ENCODE data around the gene ENGASE.

Gene ENGASE

DNA sequence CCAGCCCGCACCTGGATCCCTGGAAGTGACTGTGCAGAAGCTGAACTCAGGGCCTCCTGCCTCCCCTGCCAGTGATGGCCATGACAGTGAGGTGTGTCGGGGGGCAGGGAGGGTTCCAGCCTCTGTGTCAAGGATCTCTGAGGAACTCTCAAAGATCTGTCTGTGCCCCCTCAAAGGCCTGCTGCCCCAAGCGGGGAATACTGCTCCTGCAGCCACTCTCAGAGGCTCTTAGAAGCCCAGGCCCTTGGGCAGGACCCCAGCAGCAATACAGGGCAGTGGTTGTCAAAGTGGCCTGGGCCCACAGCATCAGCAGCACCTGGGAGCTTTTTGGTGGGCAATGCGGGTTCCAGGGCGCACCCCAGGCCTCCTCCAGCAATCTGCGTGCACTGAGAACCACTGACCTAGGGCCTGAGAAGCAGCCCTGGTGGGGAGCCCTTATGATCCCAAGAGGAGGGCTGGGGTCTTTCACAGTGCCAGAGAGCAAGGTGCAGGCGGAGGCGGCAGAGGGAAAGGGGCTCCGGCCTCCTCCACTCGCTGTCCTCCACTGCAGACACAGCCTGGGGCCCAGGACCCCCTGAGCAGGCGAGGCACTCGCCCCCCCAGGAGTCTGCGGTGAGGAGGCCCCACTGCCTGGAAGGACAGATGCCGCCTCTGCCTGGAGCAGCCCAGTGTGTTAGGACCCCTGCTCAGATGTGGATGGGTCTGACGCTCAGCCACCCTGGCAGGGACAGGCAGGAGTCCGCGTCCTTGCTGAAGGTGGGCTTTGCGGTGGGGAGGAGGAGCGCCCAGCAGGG, 42.1 kb downstream of the ENGASE start:
- no peak for DNase-seq

DNA sequence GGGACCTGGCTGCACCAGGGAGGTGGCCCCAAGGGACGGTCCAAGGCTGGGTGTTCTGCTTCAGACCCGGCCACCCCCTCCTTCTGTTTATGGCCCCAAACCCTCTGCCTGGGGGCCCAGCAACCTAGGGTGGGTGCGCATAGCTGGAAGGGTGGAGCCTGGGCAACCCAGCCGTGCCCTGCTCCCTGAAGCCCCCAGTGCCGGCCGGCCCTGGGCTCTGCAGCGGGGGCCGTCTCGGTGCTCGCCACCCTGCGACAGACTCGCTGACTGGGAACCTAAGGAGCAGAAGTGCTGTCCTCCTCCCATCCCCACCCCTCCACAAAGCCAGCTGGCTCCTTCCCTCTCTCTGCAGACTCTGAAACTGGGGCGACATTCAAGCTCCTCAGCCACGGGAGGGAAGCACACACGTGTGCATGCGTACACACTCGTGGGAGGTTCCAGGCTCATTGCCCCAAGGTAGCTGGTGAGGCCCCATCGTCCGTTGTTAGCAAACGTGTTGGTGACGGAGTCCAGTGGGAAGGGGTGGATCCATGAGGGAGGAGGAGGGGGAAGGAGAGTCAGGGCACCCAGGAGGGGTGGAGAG, 43.4 kb downstream of the ENGASE start:
- DNase-seq, result no peak

DNA sequence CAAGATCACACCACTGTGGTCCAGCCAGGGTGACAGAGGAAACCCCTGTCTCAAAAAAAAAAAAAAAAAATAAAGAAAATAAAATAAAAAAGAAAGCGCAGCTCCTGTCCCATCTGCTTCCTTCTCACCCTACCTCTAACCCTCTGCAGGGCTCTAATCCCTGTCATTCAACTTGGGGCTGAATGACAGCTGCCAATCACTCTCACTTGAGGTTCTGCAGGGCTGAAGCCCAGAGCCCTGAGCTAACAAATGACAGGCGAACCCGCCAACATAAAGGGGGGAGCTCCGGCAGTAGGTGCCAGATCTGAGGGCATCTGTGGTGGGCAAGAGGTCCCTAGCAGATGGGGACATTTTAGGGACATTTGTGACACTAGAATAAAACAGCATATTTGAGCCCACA, 44.3 kb downstream of the ENGASE start:
- DNase-seq, result no peak

DNA sequence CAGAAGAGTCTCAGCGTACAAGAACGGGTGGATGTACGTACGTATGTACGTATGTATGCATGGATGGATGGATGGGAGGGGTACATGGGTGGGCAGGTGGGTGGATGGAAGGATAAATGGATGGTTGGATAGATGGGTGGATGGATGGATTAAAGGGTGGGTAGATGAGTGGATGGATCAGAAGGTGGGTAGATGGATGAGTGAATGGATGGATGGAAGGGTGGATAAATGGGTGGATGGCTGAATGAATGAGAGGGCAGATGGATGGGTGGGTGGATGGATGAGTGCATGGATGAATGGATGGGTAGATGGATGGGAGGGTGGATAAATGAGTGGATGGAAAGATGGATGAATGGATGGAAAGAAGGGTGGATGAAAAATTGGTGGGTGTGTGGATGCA, 45.6 kb downstream of the ENGASE start:
- no peak for DNase-seq

DNA sequence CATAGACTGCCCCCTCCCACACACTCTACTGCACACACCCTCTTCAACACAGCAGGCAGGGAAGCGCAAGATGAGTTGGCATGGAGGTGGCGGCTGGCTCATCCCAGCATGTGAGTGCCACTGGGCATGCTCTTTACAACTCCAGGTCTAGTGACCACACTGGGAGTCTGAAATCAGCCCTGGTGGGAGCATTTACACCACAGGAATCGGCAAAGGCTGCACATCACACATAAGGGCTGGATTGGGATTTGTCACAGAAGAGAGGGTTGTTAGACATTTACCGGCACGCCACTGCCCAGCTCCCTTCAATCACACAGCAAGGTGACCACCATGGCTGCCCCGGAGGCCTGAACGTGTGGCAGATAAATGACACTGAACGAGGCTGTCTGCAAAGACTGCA, 49.4 kb downstream of the ENGASE start:
- no peak for DNase-seq

DNA sequence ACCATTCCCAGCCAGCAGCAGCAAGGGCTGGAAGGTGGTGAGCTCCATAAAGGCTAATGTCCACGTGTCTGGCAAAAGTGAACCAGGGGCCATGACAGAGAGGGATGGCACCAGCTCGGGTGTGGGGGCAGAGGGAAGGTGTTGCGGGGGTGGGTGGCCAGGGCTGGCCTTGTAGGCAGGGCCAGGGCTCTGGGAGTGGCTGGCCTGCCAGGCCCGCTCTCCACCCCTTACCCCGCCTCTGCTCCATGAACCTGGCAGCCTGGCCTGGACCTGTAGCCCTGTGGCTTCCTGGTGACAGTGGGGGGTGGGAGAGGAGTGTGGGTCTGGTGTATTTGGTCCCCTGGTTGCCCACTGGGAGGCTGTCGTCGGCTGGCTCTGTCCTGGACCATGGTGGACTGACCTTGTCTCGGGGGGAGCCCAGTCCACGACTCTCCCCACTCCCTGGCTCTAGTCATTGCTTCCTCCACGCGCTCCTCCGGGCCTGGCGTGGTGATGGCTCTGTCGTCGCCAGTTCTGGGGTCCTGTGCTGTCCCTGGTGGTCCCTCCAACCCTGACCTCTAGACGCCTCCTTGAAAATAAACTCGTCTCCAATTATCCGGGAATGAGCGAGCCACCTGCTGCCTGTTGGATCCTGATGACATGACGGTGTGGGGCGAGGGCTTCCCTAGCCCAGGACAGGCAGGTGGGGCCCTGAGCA, 50.0 kb downstream of the ENGASE start:
- DNase-seq, result no peak

DNA sequence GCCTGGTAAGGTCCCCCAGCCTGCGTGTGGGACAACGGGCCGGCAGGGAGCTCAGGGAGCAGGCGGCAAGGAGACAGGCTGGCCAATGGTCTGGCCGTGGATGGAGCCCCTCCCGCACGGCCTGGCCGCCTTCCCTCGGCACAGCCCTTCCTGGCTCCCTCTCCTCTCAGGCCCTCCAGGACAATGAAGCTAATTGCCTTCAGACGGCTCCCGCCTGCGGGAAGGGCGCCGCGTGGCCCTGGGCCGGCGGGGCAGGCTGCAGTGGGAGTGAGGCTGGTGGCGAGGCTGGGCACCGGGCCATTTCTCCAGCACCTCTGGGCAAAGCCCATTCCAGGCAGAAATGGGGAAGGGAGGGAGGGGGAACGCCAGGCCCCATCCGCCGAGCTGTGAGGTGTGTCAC, 50.9 kb downstream of the ENGASE start:
- DNase-seq, result no peak

DNA sequence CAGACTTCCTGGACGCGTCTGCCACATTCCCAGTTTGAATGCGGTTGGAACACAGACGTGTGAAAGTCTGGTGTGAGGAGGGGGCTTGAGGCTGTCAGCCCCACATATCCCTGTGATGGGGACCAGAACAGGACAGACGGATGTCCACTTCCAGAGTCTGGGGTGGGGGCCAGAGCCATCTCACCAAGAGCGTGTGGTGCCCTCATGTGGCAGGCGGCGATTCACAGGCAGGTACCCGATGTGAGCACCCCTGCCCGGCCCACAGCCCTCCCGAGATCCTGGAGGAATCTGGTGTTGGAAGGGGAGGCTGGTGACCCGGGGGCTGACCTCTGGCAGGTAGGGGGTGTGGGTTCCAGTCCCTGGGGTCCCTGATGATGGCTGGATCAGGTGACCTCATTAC, 51.5 kb downstream of the ENGASE start:
- no peak for DNase-seq

DNA sequence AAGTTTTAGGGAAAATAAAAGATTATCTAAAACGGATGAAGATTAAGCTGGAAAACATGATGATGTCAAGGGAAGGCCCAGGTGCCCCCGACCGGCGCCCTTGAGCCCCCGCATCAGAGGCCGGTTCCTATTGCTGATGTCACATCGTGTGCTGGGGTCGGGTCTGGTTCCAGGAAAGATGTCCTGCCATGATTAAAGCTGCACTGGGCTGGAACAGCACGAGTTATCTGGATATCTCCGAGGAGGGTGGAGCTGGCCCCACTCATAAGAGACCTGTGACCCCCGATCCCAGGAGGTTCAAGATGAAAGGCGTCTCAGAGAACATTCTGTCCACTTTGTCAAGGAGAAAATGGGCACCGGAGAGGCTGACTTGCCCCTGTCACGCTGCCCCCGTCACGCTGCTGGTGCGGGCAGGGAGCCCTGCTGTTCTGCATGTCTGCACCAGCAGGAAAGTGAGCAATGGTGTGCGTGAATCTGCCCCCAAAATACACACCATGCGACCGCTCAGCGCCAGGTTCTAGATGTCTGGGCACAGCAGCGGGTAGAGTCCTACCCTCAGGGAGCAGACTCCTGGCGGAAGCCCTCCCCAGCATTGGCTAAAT, 53.0 kb downstream of the ENGASE start:
- DNase-seq, result no peak

DNA sequence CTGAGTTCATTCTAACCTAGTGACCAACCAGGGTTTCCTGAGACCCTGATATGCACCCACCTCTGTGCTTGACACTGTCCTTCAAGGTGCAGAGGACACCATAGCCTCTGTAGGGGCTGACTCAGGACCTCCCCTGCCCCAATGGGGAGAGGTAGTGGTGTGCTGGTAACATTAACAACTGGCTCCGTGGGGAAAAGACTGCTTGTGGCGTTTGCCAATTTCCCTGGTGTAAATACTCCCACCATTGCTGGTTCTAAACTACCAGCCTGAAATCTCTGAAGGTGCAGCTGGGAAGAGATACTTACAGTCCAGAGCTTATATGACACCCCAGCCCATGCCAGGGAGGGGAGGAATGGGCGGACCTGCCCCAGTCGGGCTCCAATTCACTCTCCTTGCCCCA, 54.9 kb downstream of the ENGASE start:
- no peak for DNase-seq

DNA sequence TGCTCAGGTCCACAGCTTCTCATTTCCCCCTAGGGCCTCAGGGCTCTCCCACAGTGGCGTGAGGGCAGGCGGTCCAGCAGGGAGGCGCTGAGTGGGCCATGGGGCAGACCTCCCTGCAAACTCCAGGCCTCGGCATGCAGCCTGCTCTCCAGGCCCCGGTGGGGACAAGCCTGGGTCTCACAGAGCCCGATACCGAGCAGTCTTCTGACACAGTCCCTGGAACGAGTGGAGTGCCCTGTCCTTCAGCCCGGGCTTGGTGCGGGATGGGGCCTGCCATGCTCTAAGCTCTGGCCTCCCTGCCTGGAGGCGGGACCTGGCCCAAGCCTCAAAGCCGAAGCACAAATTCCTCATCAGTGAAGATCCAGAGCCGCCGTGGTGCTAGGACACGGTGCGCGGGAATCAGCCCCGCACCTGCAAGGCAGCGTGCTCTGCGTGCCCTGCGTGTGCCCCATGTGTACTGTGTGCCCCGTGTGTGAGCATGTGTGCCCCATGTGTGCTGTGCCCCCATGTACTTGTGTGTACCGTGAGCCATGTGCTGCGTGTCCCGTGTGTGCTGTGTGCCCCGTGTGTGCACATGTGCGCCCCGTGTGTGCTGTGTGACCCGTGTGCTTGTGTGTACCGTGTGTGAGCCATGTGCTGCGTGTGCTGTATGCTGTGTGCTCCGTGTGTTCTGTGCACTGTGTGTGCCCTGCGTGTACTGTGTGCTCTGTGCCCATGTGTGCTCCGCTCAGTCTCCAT, 56.1 kb downstream of the ENGASE start:
- no peak for DNase-seq

DNA sequence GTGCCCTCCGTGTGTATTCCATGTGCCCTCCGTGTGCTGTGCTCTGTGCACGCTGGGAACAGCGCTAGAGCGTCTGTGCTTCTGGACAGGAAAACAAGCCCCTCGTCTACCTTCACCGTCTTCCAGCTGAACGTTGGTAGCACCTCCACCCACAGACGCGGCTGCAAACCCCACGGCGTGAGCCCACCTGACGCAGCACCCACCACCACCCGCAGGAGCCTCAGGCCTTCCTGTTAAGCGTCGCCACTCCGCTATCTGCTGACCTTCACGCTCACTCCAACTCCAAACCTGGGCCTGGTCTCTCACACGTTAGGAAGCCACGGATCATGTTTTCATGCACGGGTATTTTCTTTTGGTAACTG, 56.6 kb downstream of the ENGASE start:
- no peak for DNase-seq

DNA sequence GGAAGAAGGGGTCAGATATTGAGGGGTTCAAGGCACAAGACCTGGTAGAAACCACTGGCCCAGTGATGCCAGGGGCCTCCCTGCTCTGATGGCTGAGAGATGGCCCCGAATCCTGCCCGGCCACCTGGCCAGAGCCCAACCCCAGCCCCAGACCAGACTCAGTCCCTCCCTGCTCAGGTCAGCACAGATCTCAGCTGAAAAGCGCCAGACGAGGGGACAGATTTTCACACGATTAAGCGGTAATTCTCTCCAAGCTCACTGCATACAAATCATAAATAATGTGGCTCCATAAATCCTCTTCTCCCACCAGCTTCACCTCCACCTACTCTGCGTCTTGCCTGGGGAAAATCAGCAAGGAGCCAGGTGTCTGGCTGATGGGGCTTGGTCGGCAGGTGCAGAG, 57.1 kb downstream of the ENGASE start:
- no peak for DNase-seq

DNA sequence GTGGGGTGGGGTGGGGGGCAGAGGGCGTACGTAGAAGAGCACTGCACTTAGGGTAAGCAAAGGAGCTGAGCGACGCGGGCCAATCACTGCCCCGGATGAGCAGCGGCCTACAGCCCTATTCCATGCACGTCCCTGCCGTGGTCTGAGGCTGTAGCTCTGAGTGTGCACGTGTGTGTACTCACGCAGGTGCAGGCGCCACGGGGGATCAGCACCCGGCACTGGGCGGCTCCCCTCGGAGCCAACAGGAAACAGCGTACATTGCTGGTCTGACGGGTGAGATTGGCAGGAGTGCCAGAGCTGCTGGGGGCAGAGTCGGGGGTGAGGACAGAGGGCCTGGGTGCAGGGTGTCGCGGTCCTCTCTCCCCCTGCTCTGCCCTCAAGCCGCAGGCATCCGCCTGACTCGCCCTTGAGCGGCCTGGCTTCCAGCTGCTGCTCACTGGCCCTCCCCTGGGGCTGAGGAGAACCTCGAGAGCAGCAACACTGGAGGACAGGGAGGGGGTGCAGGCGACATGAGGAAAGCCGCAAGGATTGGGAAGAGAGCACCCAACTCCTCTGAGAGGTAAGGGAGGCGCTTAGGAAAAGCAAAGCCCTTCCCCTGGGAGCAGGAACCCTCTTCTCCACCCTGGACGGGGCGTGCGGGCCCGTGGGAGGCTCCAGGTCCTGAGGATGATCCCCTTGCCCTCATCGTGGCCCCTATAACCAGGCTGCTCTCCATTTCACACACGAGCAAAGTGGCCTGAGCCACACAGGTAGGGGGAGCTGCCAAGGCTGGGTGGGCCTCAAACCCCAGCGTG, 57.8 kb downstream of the ENGASE start:
- DNase-seq, result no peak

DNA sequence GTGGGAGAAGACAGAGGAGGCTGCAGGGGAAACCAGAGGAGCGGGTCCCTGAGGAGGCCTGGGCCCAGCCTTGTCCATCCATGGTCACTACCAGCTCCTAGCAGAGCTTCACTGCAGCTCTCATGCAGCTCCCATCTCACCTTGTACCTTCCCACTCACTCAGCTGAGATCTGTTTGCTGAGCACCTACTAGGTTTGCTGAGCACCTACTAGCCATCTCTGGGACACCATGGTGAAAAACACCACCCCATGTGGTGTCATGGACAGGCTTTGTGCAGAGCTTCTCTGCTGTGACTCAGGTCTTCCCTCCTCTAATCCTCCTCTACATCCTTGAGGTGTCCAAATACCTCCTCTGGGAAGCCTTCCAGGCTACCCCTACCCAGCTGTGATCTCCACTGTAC, 58.6 kb downstream of the ENGASE start:
- no peak for DNase-seq

DNA sequence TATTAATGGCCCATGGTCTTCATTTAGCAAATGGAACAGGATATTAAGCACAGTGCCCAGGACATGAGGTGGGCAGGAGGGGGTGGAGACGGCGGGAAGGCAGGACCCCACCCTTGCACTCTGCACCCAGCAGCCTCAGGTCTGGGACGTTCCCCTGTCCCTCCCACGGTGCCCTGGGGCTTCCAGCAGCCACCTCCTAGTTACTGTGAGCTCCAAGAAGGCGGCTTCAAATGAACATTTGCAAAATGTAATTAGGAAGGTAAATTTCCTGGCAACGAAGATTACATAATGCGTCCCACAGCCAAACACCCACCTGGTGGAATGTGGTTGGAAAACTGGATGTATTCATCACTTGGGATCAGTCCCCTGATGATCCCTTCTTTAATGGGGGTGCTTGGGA, 59.4 kb downstream of the ENGASE start:
- DNase-seq, result no peak

DNA sequence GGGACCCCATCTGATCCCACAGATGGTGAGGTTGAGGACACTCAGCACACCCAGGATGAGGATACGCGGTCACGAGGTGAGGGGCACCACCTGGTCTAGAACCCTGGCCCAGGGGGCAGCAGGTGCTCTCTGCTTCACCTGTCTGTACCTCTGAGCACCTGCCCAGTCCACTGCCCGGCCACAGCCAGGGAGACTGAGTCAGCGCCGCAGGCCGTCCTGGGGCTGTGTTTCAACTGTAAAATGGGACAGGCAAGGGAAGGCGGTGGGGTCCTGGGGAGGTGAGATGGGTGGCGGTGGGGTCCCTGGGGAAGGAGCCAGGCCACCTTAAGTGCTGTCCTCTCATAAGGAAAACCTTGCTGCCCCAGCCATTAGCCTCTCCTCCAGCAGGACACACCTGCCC, 60.4 kb downstream of the ENGASE start:
- DNase-seq, result no peak

DNA sequence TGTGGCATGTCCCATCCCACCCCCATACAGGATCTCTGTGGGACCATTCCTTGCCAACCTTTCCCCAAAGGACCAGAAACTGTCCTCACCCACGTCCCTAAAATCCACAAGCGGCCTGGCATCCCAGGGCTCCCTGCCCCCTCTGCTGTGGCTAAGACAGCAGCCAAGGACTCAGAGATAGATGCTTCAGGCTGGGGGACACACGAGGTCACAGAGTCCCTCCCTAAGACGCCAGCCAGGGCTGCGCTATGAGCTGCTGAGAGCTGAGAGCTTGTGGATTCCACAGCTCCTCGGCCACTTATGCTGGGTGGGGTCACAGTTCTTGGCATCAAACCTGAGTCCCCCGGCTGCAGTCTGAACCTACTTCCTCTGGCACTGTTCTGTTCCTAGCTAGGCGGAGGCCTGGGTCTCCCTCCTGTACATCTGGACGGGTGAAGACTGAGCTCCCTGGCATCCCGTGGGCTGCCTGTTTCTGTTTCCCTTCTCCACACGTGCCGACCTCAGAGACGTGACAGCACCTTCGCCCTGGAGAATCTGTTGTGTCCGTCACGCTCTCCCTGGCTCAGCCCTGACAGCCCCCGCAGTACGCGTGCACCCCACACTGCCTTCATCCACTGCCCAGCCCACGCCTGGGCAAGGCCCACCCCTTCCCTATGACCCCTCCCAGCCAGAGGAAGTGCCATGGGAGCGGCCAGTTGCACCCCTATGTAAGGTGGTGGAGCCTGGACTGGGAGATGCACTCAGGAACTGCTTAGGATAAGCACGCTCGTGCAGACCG, 61.2 kb downstream of the ENGASE start:
- DNase-seq, result no peak

Data from NCI-H510A (cell line).